Right cardiac atrium (tissue), 5 donors: ENCODE results near the gene GLIS2. TPM values are rescaled to one million over a fixed set of nuclear protein-coding genes. Genes with fewer than 3 reads are reported as not detected.
"Not testable (repeated sequence)": the region's sequence is repeated elsewhere in the genome, so short reads cannot be mapped to it uniquely, and the experiment has no call there.

ENCODE experiments used
- ATAC-seq, 2 donors: fragments of 200-7000 bp; cut with Tn5 transposase; one replicate each; pipeline versions ENCODE4 v1.8.0 to v1.9.1; 2020; ENCODE audit warnings: moderate library complexity in 2 of 2, mild to moderate bottlenecking in 1 of 2
- DNase-seq, 3 donors: peaks; one replicate each; pipeline ENCODE4 v3.0.0-alpha.2; 2020
- H3K27ac ChIP-seq: one replicate; pipeline ENCODE4 v1.5.1; 2013; ENCODE audit warnings: mild to moderate bottlenecking, low read length, control low read depth, moderate library complexity
- H3K27me3 ChIP-seq: one replicate; pipeline ENCODE4 v1.6.1; 2013; ENCODE audit not compliant: control insufficient read depth, insufficient read depth
- H3K4me1 ChIP-seq: one replicate; pipeline ENCODE4 v1.6.1; 2013; ENCODE audit warnings: low read length; ENCODE audit not compliant: control insufficient read depth, insufficient read depth
- H3K4me3 ChIP-seq: one replicate; pipeline ENCODE4 v1.5.1; 2013; ENCODE audit warnings: low read length, control low read depth
- H3K9me3 ChIP-seq: one replicate; pipeline ENCODE4 v1.6.1; 2013; ENCODE audit warnings: low read length; ENCODE audit not compliant: control insufficient read depth
- WGBS: extraction: QIAGEN DNeasy Blood & Tissue Kit; methylation state at CpG from one replicate; pipeline ENCODE4 v1.1.7; 2013; 5-methylcytosine and 5-hydroxymethylcytosine counted together
- intact Hi-C, 4 donors: fragments of 100-400 bp; cut with DNase I; formaldehyde crosslinking; loops; one replicate each; pipeline versions ENCODE4 v1.11.0 to v1.14.0; 2022 to 2023
- polyA plus RNA-seq: library from polyadenylated mRNA; stranded (reverse); fragments of 200-250 nt; gene quantifications from one replicate; pipeline ENCODE4 v1.2.3, GENCODE V29; 2013
- total RNA-seq, 4 donors: library from RNA; stranded (reverse); fragmentation: NEBNext Ultra II Directional; extraction: Animal tissue kit (Norgen Biotek cat#: 25700); gene quantifications; one replicate each; pipeline ENCODE4 v1.2.1, GENCODE V29; 2021
- donor health status: healthy with polysubstance abuse.
- donor health status: DM: no; HTN: yes; CAD: no.
- donor health status: DM: no; HTN: no; CAD: no.
- donor health status: DM: no; HTN: yes; CAD: no; lungs with severe emphysema.
- donor health status: DM: yes; HTN: yes; CAD: no.

The GLIS2 gene
- total and polyA plus RNA-seq, 5 donors: 15.2 to 34.6 (median 31.6) TPM

- Histone ChIP-seq H3K4me1 (peaks cover 27% of the 10 kb centered on the region), H3K27me3 (no peaks in the 10 kb centered on the region), H3K4me3 (peak overlapping the region; percentile 18), H3K9me3 (no peaks in the 10 kb centered on the region), H3K27ac (peak overlapping the region; percentile 84)
- ATAC-seq: peak; percentile 78 to 82
- WGBS: 2% methylated on average over 30 of the region's 30 CpGs
- intact Hi-C loops: loop anchor here in 2 of 4 donors (2.0 to 10.0 kb wide), 3 partner anchors 39 to 133 kb away; no protein-coding TSS in a partner anchor
- peak; percentile 84 to 93 (median 93) for DNase-seq
Measured at GRCh38 chr16:4328046-4328781, 12.3 kb downstream of the GLIS2 start.

GRCh38 chr16:4328782-4329775 is 13.2 kb downstream of the GLIS2 start:
- peak overlapping the region; percentile 84 for H3K27ac ChIP-seq
- peak; percentile 34 to 65 for ATAC-seq
- intact Hi-C loops: loop anchor here in 2 of 4 donors (2.0 to 10.0 kb wide), 3 partner anchors 40 to 134 kb away; no protein-coding TSS in a partner anchor
- H3K27me3 ChIP-seq: no peaks in the 10 kb centered on the region
- no peak overlapping the region for H3K4me3 ChIP-seq
- 31% methylated on average over 17 of the region's 17 CpGs for WGBS
- peaks cover 19% of the 10 kb centered on the region for H3K4me1 ChIP-seq
- H3K9me3 ChIP-seq: no peaks in the 10 kb centered on the region
- DNase-seq: peak in 2 of 3 donors; percentile 81

DNA sequence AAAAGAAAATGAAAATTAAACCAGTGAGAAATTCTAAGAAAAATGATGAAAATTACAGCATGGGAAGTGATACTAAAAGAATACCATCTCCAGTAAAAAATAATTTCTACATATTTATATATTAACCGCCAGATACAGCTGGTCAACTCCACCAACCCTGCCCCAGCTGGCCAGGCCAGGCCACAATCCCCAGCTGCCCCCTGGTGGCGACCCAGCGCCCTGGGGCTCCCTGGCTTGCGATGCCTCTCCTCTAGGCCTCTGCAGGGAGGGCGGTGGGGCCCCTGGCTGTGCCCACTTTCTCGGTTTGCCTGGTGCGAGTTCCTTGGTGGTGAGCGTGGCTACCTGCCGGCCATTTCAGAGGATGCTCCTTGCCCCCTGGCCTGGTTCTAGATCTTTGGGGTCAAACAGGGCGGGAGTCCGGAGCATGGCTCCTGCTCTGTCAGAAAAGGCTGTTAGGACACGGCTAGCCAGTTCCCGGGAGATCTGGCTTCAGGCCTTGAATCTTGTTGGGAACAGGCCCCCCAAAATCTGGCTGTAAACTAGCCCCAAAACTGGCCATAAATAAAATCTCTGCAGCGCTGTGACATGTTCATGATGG is 14.5 kb downstream of the GLIS2 start:
- H3K9me3 ChIP-seq: no peaks in the 10 kb centered on the region
- intact Hi-C loops: loop anchor here in 3 of 4 donors (5.0 to 10.0 kb wide), 2 partner anchors 43 to 46 kb away; no protein-coding TSS in a partner anchor
- no peak overlapping the region for H3K4me3 ChIP-seq
- peak; percentile 62 to 68 for ATAC-seq
- no peak overlapping the region for H3K27ac ChIP-seq
- H3K27me3 ChIP-seq: no peaks in the 10 kb centered on the region
- peak; percentile 83 to 94 (median 94) for DNase-seq
- WGBS: 47% methylated on average over 14 of the region's 14 CpGs
- H3K4me1 ChIP-seq: peaks cover 16% of the 10 kb centered on the region

- H3K4me3 ChIP-seq: no peak overlapping the region
- DNase-seq (peak in 1 of 3 donors; percentile 45), ATAC-seq (no peak)
- H3K27ac ChIP-seq: no peak overlapping the region
- H3K4me1 ChIP-seq: peaks cover 12% of the 10 kb centered on the region
- intact Hi-C loops: loop anchor here in 3 of 4 donors (5.0 to 10.0 kb wide), 2 partner anchors 45 to 47 kb away; no protein-coding TSS in a partner anchor
- H3K27me3 ChIP-seq: no peaks in the 10 kb centered on the region
- WGBS: 85% methylated on average over 14 of the region's 14 CpGs
- no peaks in the 10 kb centered on the region for H3K9me3 ChIP-seq
Measured at GRCh38 chr16:4332083-4332482, 16.2 kb downstream of the GLIS2 start.

DNA sequence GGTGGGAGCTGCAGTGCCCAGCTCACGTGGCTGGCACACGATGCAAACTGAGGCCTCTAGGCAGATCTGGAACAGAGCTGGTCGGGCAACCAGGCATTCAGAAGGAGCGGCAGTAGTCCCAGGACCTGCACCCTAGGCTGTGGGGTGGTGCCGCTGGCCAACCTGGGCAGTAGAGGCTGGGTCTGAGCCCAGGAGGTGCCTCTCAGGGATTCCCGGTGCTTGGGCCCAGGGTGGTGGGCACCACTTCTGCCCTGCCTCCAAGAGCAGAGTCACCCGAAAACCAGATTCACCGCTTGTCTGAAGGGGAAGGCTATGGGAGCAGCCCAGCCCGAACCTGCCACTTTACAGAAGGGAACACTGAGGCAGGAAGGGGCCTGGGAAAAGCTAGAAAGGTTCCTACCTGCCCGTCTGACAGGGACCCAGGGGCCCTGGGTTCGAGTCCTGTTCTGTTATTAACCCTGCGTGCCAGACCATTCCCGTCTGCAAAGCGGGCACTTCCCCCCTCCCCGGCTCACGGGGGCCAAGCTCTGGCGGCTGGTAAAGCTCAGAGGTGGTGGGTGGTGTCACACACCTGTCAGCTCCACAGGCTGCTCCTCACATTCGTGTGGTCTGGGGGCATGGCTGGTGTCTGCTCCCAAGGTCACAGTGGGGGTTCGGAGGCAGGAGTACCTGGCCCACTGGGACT is 16.9 kb downstream of the GLIS2 start:
- WGBS: 84% methylated on average over 19 of the region's 19 CpGs

DNA sequence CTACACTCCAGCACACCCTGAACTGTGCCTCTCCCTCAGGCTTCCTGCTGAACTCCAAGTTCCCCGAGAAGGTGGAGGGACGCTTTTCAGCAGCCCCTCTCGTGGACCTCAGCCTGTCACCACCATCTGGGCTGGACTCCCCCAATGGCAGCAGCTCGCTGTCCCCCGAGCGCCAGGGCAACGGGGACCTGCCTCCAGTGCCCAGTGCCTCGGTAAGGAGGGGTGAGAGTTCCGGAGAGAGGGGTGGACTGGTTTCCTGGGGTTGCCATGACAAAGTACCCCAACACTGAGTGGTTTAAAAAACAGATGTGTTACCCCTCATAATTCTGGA is 17.4 kb downstream of the GLIS2 start:
- no peak overlapping the region for H3K4me3 ChIP-seq
- DNase-seq (no peak), ATAC-seq (no peak)
- 75% methylated on average over 9 of the region's 9 CpGs for whole genome bisulfite sequencing
- H3K4me1 ChIP-seq: peaks cover 9% of the 10 kb centered on the region
- no peak overlapping the region for H3K27ac ChIP-seq
- no peaks in the 10 kb centered on the region for H3K27me3 ChIP-seq
- intact Hi-C loops: loop anchor here in 3 of 4 donors (5.0 to 10.0 kb wide), 2 partner anchors 46 to 48 kb away; no protein-coding TSS in a partner anchor
- no peaks in the 10 kb centered on the region for H3K9me3 ChIP-seq

More for the DNA sequence above, 16.9 kb downstream of the GLIS2 start:
- Histone ChIP-seq H3K9me3 (no peaks in the 10 kb centered on the region), H3K27ac (no peak overlapping the region), H3K4me1 (peaks cover 9% of the 10 kb centered on the region), H3K27me3 (no peaks in the 10 kb centered on the region), H3K4me3 (no peak overlapping the region)
- no peak for ATAC-seq
- peak in 1 of 3 donors; percentile 52 for DNase-seq
- intact Hi-C loops: loop anchor here in 3 of 4 donors (5.0 to 10.0 kb wide), 2 partner anchors 45 to 48 kb away; no protein-coding TSS in a partner anchor

- intact Hi-C loops: loop anchor here in 3 of 4 donors (5.0 to 10.0 kb wide), 2 partner anchors 46 to 49 kb away; no protein-coding TSS in a partner anchor
- not testable (repeated sequence) for DNase-seq, ATAC-seq, H3K9me3 ChIP-seq, H3K27ac ChIP-seq, H3K4me1 ChIP-seq, H3K27me3 ChIP-seq, H3K4me3 ChIP-seq
- 92% methylated on average over 9 of the region's 9 CpGs for WGBS
Measured at GRCh38 chr16:4333714-4334113, 17.8 kb downstream of the GLIS2 start.

DNA sequence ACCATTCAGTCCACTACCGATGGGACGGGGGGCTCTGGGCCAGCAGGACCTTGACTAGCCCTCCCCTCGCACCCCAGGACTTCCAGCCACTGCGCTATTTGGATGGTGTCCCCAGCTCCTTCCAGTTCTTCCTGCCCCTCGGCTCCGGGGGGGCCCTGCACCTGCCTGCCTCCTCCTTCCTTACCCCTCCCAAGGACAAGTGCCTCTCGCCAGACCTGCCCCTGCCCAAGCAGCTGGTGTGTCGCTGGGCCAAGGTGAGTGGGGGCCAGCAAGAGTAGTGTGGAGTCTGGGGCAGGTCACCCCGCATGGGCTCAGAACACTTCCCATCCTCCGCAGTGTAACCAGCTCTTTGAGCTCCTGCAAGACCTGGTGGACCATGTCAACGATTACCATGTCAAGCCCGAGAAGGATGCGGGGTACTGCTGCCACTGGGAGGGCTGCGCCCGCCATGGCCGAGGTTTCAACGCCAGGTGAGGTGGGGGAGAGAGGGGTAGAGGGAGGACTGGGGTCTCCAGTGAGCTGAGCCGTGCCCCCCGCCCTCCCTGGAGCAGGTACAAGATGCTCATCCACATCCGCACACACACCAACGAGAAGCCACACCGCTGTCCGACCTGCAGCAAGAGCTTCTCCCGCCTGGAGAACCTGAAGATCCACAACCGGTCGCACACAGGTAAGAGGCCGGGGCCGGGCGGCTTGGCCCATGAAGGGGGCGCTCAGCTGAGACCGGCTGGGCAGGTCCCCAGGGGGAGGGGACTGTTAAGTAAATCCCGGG is 19.0 kb downstream of the GLIS2 start:
- Histone ChIP-seq H3K27ac (no peak overlapping the region), H3K27me3 (no peaks in the 10 kb centered on the region), H3K9me3 (no peaks in the 10 kb centered on the region), H3K4me1 (no peaks in the 10 kb centered on the region), H3K4me3 (no peak overlapping the region)
- WGBS: 86% methylated on average over 32 of the region's 32 CpGs
- DNase-seq (peak in 1 of 3 donors; percentile 60), ATAC-seq (no peak)
- intact Hi-C loops: loop anchor here in 3 of 4 donors (5.0 to 10.0 kb wide), 2 partner anchors 48 to 50 kb away; no protein-coding TSS in a partner anchor

DNA sequence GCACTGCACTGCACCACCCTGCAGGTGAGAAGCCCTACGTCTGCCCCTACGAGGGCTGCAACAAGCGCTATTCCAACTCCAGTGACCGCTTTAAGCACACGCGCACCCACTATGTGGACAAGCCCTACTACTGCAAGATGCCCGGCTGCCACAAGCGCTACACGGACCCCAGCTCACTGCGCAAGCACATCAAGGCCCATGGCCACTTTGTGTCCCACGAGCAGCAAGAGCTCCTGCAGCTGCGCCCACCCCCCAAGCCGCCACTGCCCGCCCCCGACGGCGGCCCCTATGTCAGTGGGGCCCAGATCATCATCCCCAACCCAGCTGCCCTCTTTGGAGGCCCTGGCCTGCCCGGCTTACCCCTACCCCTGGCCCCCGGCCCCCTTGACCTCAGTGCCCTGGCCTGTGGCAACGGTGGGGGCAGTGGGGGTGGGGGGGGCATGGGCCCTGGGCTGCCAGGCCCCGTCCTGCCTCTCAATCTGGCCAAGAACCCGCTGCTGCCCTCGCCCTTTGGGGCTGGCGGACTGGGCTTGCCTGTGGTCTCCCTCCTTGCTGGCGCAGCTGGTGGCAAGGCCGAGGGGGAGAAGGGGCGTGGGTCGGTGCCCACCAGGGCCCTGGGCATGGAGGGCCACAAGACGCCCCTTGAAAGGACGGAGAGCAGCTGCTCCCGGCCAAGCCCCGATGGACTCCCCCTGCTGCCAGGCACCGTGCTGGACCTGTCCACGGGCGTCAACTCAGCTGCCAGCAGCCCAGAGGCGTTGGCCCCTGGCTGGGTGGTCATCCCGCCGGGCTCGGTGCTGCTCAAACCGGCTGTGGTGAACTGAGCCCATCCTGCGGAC is 21.1 kb downstream of the GLIS2 start:
- Histone ChIP-seq H3K27ac (no peak overlapping the region), H3K4me1 (no peaks in the 10 kb centered on the region), H3K9me3 (no peaks in the 10 kb centered on the region), H3K27me3 (no peaks in the 10 kb centered on the region), H3K4me3 (no peak overlapping the region)
- DNase-seq (peak in 2 of 3 donors; percentile 26 to 48), ATAC-seq (no peak)
- intact Hi-C loops: loop anchor here in 1 of 4 donors (10.0 kb wide), 1 partner anchor 52 kb away; no protein-coding TSS in a partner anchor
- WGBS: 88% methylated on average over 41 of the region's 41 CpGs
